ENCODE data around the gene SMARCC1.

SMARCC1 gene

DNA sequence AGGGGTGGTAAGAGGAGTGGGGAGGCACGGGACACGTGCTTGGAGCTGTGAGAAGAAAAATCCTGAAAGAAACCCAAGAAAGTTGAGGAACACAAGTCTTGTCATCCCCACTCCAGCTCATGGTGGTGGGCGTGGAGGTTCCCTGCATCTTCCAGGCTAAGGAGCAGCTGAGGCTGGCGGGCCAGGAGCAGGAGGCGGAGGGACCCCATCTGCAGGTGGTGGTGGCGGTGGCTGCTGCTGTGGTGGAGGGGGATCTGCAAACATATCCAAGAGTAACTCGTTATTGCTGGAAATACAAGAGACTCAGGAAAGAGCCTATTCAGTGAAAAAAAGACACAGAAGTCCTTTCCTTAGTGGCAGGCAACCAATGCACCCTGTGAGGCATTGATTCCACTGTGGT, 193.6 kb downstream of the SMARCC1 start:
- DNase-seq (ENCODE audit: low read depth), result no peak

DNA sequence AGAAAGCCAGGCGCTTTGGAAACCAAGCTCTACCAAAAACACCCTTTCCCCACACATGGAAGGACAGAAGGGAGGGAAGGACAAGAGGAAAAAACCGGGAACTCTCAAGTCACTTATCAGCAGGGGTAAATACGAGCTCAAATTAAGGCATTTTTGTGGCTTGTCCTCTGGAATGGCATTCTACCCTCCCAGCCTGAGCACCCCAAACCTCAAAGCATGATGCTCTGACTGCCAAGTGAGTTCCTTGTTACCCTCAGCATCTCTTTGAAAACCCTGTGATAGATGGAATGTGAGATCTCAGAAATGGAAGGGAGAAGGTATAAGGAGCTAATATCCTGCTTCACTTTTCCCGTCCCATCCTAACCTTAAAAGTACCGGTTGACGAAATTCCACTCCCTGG, 194.9 kb downstream of the SMARCC1 start:
- no peak for DNase-seq (ENCODE audit: low read depth)

DNA sequence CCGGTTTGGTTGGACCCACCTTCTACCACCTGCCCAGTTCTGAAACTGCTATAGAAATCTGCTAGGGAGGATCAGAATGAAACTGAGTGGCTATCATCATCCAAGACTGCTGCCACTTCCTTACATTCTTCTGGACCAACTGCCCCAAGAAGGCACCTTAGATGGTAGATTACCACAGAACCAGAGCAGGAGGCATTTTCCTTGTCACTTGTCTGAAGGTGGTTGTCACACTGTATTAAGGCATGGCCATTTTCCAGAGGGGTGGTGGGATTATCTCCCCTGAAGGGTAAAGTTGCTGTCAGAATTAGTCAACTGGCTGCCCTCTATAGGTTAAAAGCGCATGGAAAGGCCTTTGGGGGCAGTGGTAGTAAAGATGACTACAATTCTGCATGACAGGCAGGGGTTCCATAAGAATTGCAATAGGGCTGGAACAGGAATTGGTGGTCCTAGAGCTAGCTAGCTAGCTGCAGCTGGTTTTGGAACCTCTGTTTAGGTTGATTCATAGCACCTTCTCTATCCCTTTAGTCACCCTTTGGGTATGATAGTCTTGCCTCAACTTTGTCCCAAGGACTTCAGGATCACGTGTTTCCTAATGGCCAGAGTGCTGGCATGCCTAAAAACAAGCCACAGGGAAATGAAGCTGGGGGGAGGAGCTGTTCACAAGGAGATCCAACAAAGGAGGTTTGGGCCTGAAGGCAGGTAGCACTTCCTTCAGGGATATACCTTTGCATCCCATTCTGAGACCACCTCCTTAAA, 198.2 kb downstream of the SMARCC1 start:
- DNase-seq (ENCODE audit: low read depth), result no peak

DNA sequence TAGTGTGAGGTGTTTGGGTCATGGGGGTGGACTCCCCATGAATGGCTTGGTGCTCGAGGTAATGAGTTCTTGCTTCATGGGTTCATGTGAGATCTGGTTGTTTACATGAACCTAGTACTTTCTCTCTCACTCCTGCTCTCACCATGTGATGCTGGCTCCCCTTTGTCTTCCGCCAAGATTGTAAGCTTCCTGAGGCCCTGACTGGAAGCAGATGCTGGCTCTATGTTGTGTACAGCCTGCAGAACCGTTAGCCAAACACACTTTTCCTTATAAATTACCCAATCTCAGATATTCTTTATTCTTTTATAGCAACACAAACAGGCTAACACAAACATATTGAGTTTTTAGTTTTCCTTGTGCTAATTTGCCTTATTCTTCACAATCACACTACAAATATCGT, 199.9 kb downstream of the SMARCC1 start:
- no peak for DNase-seq (ENCODE audit: low read depth)

DNA sequence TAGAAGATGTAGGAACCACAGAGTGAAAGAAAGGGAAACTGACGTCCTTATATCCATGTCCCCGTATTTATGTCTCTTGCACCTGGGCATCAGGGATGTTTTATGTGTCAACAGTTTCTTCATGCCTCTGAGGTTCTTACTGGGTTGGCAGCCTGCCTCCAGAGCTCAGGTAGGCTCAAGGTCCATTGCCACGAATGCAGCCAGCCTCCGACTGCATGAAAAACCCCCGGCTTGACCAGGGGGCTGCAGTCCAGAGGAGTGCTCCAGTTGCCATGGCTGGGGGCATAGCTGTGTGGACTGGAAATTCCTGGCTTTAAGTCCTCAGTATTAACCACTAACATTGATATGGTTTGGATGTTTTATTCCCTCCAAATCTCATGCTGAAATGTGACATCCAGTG, 200.3 kb downstream of the SMARCC1 start:
- DNase-seq (ENCODE audit: low read depth), result no peak

DNA sequence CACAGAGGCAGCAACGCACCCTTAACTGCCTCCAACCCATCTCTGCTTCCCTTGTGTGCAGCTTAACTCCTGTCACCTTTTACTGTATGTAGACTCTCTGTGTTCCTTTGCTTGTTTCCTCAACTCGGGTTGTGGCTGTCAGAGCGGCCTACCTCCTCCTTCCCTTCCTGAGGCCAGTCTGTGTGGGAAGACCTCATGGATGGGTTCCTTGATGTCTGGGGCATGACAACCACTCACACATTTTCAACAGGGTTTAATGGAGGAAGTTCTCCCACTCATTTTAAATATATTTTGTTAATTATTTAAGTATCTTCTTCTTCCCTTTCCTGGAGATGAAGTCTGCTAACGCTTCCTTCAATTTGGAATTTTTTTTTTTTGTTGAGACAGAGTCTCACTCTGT, 201.2 kb downstream of the SMARCC1 start:
- no peak for DNase-seq (ENCODE audit: low read depth)

DNA sequence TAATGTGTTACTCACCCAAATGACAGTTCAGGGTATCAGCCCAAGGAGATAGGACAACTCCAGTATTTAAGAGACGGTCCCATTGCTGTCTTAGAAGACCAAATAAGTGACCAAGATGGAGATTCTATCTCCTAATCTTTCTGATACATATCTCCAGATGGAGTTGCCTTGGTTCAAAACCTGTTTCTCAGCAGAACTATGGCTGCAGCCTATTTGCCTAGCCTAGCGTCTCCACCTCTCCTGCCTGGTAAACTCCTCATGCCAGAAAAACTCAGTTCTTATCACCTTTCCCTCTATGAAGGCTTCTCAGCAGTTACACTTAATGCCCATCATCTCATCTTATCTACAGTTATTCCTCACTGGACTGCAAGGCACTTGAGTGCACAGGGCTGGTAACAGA, 201.8 kb downstream of the SMARCC1 start:
- DNase-seq (ENCODE audit: low read depth), result no peak

DNA sequence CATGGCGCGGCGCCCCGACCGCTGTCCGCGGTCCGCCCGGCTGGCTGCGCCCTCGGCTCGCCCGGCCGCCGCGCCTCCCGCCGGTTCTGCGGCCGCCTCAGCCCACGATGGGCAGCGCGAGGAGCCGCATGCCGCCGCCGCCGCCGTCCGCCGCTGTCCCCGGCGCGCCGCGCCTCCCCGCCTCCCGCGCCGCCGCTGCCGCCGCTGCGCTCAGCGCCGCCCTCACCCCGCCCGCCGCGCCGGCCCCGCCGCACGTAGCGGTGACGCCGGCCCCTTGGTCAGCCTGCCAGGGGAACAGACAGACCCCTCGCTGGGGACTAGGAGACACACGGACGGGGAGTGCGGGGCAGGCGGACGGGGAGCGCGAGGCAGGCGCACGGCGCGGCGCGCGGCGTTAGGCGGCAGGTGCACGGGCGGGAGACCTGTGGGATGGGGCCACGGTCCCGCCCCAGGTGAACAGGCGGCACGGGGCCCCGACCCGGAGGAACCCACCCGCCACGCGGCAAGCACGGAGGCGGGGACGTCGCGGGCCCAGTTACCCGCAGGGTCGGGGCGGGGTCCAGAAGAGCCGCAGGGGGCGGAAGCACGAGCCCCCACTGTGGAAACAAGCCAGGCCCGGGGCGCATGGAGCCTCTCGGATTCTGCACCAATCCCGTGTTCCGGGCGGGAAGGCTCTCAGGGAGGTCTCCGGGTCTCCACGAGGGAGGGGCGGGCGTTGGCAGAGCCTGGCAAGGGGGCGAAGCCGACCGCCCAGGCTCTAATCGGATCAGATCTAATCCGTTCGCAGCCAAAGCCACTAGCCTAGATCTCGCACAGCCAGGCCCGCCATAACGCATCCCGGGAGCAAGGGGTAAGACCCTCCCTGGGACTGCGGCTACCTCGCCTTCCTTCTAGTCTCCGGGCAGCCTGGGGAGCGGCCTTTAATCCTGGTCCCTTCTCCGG, 202.7 kb downstream of the SMARCC1 start, which contains the start of gene CSPG5:
Gene CSPG5, minus strand, starts transcription at position 175 of the 942 bp plus-strand sequence. Its CDS starts 172 bp downstream, at position 3.
- peak; percentile 6 for DNase-seq (ENCODE audit: low read depth)

DNA sequence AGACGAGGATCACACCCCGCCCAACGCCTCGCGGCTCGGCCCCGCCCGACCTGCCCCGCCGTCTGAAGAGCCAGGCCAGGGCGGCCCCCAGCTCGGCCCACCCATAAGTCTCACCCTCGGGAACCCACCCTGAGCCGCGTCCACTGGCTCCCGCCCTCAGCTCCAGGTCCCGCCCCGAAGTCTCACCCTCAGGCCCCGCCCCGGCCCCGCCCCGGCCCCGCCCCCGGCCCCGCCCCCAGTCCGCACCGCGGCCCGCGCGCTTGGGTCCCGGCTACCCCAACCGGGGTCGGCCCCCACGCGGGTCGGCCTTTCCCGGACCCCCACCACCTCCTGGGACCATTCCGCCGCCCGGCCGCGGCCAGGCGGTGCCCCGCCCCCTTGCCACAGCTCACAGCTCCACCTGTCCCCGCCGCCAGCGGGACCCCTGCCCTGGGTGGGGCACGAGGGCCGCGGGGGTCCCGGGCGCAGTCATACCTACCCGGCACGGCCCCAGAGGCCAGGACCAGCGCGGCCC, 203.5 kb downstream of the SMARCC1 start:
- DNase-seq (ENCODE audit: low read depth), result peak; percentile 13

DNA sequence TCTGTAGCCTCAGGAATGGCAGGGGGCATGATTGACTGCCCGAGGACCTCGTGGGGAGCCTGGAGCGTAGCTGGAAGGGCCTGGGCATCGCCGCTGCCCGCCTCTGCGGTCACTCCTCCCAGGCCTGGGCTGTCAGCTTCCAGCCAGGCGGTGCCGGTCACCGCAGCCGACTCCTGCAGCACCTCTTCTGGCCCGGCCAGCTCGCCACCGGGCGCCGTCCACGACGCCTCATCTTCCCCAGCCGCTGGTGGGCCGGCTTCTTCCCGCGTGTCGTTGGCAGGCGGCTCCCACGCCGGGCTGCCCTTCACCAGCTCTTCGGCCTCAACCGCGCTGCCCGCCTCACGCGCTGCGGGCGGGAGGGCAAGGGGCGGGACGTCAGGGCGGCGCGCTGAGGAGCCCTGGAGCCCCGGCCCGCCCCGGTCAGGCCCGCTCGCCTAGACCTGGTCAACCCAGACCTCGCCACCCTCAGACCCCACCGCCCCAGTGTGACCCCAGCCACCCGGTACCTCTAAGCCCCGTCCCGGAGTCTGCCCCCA, 204.0 kb downstream of the SMARCC1 start:
- no peak for DNase-seq (ENCODE audit: low read depth)

DNA sequence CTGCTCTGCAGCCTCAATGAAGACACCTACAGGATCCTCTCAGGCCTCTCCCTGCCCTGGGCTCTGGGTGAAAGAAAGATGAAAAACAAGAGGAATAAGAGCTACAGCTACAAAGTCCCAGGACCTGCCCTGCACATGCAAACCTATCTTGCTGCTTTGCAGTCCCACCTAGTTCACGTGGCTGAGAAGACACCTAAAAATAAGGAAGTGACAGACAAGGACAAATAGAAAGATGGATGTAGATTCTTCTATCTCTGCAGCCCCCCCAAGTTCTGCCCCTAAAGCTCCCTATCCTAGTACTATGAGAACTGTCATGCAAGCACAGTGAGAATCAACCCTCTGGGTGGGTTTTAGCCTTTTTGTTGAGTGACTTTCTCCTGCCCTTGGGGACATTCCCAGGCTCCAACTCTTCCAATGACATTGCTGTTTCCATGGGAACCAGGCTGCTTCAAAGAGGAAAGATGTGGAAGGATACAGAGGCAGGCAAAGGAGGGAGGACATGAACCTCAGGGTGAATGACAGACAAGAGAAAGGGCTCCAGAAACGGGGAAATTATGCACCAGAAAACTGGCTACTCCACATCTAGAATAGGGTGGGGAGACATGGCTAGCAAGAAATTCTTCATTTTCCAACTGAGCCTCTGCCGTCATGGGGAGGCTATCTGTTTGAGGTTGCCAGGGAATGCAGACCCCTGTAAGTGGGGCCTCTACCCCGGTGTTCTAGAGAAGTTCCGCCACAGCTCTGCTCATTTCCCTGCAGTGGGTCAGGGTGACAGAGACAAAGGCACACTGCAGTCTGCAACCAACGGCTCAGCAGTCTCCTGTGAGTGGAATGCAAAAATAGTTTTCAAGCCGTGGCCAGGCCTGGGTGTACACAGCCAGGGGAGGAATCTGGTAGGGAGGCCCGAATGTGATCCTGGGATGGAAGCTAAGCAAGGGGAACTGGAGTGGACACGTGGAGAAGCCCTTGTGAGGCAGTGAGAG, 208.2 kb downstream of the SMARCC1 start:
- no peak for DNase-seq (ENCODE audit: low read depth)

DNA sequence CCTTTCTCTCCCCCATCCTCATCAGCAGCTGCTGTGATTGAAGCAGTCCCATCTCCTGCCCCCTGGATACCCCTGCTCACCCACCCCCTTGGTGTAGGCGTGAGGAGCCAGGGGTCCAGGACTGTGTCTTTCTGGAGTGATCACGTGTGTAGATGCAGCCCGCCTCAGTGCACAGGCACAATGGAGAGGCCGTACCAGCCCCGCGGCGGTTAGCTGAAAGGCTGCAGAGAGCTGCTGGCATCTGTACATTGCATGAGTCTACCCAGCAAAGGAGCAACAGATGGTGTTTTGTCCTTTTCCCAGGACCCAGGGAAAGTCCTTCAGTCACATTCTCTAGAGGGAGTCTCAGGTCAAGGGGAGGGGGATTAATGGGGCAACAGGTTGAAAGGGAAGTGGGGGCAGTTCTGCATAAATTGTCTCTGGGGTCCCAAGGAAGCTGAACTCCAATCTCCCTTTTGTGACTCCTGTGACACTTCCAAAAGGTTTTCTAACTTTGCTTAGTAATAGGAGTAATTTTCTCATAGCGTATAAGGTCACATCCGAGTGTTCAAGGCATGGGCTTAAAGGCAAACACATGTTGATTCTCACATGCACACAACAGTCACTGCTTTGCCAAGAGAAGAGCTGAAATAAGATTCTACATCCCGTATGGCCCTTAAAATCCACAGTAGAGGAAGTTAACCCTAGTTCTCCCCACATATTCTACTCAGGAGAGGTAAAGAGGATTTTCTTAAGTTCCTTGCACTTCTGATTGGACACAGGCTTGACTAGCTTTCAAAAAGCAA, 210.1 kb downstream of the SMARCC1 start:
- no peak for DNase-seq (ENCODE audit: low read depth)

DNA sequence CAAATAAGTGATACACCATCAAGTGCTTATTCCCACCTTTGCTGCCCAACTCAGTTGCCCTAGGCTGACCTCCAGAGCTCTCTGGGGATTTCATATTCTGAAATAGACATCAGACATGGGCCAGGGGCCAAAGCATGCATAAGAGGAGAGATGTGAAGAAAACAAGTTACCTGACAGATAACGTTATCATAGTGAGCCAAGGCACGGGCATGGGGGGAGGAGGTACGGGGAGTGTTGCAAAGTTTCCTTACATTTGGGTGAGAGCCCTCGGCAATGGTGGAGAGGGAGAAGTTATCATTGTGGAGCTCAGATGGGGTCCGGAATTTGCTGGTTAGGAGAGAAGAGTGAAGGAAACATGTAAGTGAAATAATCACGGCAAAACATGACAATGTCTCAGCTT, 212.8 kb downstream of the SMARCC1 start:
- no peak for DNase-seq (ENCODE audit: low read depth)

DNA sequence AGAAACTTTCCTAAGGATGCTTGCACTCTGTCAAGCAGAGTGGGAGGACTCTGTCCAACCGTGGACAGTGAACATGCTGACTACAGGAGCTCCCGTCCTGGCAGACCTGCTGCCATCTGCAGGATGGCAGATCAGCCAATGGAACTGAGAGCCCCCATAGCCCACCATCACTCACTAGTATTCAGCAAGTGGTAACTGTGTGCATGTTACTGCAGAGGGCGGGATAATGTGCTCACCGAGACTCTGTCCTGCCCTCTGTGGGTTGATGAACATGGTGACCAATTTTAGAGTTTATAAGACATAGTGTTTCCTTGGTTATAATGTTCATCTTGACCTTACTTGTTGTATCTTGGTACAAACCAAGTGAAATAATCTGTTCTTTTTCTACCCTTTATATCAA, 214.5 kb downstream of the SMARCC1 start:
- no peak for DNase-seq (ENCODE audit: low read depth)

DNA sequence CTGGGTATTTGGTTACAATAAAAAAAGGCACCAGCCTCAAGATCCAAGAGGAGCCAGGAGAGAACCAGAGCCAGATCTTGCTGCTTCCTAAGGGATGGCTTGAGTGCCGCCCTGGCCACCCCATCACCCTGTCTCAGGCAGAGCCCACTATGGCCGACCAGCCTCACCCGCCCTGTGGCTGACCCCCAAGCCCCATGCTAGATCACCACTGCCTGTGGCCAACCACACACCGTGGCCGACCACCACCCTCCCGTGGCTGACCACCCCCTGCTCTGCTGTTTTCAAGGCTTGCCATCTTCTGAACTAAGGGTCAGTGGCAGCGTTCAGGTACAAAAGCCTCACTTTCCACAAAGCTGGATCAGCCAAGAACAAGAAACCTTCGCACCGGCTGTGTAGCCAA, 215.0 kb downstream of the SMARCC1 start:
- no peak for DNase-seq (ENCODE audit: low read depth)

DNA sequence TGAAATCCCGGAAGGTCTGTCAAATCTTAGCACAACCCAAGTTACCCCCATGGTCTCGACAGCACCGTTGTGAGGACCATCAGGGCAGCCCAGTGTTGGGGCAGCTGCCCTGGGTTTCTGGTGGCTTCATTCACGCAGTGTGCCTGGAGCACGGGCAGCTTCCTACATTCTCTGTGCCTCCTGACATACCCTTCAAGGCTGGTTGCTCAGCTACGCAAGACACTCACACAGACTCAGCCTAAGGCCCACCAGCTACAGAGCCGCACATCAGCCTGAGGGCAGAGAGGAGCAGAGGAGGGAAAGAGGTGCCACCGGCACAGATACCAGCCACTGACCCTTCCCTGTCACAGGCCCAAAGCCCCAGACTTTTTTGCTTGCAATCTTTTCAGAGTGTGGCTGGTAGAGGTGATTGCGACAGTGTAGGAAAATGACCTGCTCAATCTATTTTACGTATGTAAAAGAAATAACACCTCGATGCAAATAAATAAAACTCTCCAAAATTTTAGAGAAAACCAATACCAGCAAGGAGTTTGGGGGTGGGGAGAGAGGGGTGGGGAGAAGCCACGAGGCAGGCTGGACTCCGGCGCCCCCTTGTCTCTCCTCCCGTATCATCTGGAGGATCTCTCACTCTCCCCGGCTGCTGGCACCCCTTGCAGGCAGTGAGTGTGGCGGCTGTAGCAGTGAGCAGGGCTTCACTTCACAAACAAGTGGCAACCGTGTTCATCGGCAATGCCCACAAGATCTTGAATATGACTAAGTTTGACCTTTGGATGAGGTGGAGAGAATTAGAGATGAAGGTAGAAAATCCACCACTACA, 215.8 kb downstream of the SMARCC1 start:
- DNase-seq (ENCODE audit: low read depth), result no peak

DNA sequence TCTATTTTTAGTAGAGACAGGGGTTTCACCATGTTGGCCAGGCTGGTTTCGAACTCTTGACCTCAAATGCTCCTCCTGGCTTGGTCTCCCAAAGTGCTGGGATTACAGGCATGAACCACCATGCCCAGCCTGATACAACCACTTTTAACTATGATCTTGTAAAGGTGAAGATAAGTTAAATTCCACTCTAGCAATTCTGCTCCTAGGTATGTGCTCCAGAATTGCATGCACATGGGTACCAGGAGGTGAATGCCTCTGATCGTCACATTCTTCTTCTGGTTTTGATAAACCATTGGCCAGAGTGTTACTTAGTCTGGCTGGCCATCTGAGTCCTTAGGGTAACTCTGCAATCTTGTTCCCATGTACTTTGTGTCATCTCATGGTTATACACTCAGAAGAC, 225.3 kb downstream of the SMARCC1 start:
- no peak for DNase-seq (ENCODE audit: low read depth)

DNA sequence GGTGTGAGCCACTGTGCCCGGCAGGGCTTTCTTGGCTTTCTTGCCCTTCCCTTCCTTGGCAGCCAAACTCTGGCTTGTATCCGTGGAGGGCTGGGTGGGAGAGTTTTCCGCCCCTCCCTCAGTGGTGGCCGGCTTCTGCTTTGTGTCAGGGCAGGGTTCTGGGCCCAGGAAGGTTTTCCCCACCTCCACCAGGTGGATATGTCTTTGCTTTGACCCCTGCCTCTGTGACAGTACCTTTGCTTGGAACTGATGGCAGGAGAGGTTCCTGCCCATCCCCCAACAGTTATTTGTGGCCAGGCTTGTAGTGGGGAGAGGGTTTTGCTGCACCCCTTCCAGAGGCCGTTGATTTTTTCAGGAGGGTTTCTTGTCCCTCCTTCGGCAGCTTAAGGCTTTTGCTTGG, 227.4 kb downstream of the SMARCC1 start:
- no peak for DNase-seq (ENCODE audit: low read depth)

DNA sequence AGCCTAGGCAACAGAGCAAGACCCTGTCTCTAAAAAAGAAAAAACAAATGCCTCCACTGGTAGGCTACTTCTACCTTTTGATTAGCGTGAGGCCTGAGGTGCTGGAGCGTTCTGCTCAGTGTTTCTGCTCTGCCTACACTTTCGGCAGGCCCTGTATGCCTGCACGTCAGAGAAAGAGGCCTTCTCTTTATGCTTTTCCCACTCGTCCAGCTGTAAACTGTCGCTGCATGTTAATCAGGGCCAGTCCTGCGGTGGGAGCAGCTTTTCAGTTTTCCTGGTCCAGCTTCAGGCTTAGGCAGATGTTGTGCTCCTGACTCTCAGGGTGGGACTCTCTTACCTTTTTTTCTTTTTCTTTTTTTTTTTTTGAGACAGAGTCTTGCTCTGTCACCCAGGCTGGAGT, 228.3 kb downstream of the SMARCC1 start:
- DNase-seq (ENCODE audit: low read depth), result no peak
